Omental fat pad (tissue), 4 donors: Measurements from ENCODE around the gene DARS1. TPM values are rescaled to one million over a fixed set of nuclear protein-coding genes. Genes with fewer than 3 reads are reported as not detected.
"Not testable (repeated sequence)": the region's sequence is repeated elsewhere in the genome, so short reads cannot be mapped to it uniquely, and the experiment has no call there.

Source experiments
- ATAC-seq: fragments of 150-250 bp; one replicate; pipeline ENCODE4 v1.9.1; 2016; ENCODE audit warnings: mild to moderate bottlenecking, moderate library complexity; ENCODE audit not compliant: low FRiP score
- DNase-seq: peaks from one replicate; pipeline ENCODE4 v3.0.0-alpha.2; 2019; ENCODE audit warnings: low spot score
- CTCF ChIP-seq, 3 donors: fragments of 450-650 bp; IDR thresholded peaks; one replicate each; pipeline ENCODE4 v1.5.1; 2016 to 2017; ENCODE audit warnings: antibody characterized with exemption in 3 of 3, mild to moderate bottlenecking in 3 of 3, moderate library complexity in 2 of 3
- total RNA-seq, 4 donors: library from RNA; depleted of rRNA; stranded (reverse); fragments of >200 nt; gene quantifications; one replicate each; pipeline ENCODE4 v1.1.0, GENCODE V29; 2016

The DARS1 gene
- total RNA-seq, 4 donors from 2014 or later: 59.3 to 76.3 (median 68.2) TPM

GRCh38 chr2:135974036-135974435 is 11.4 kb downstream of the DARS1 start:
- ATAC-seq: no peak
- no peak for TF ChIP-seq CTCF (IDR thresholded peaks at IDR 0.05)

GRCh38 chr2:135969655-135970387 is 15.6 kb downstream of the DARS1 start:
- no peak for ATAC-seq

More at GRCh38 chr2:135974036-135974435, 11.4 kb downstream of the DARS1 start:
- no peak for DNase-seq

GRCh38 chr2:135965756-135966155 is 19.7 kb downstream of the DARS1 start:
- TF ChIP-seq CTCF (IDR thresholded peaks at IDR 0.05): no peak
- no peak for ATAC-seq
- no peak for DNase-seq

More at GRCh38 chr2:135969655-135970387, 15.6 kb downstream of the DARS1 start:
- no peak for DNase-seq
- TF ChIP-seq CTCF (IDR thresholded peaks at IDR 0.05): no peak

- not testable (repeated sequence) for ATAC-seq, DNase-seq
These were observed 21.0 kb downstream of the DARS1 start for GRCh38 chr2:135964404-135964803.

- no peak for ATAC-seq
These were observed 21.6 kb downstream of the DARS1 start for GRCh38 chr2:135963841-135964240.

GRCh38 chr2:135962366-135963123 is 22.9 kb downstream of the DARS1 start:
- DNase-seq (no peak), ATAC-seq (no peak)
- TF ChIP-seq CTCF (IDR thresholded peaks at IDR 0.05): no peak

More at GRCh38 chr2:135963841-135964240, 21.6 kb downstream of the DARS1 start:
- TF ChIP-seq CTCF (IDR thresholded peaks at IDR 0.05): no peak
- DNase-seq: no peak

GRCh38 chr2:135960656-135961551 is 24.5 kb downstream of the DARS1 start:
- DNase-seq (no peak), ATAC-seq (no peak)
- no peak for TF ChIP-seq CTCF (IDR thresholded peaks at IDR 0.05)
